ENCODE measurements around the gene ANXA8.
"Not testable (repeated sequence)": the region's sequence is repeated elsewhere in the genome, so short reads cannot be mapped to it uniquely, and the experiment has no call there.

DNA sequence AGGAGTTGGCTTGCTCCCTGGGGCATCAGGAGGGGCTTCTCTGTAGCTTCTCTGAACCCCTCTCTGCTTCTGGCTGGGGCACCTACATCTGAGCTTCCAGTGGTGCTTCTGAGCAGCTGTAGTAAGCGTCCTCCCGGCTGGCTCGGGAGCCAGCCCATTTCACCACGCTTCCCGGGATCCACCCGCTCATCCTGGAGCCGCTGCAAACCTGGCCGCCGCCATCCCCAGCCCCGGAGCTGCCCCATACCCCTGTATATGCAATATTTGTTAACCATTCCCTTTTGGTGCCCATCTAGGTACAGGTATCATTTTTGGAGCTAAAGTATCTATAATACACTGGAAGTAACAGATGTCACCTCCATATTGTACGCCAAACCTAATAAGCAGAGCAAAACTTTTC, 871 bp upstream of the ANXA8 start:
- TF ChIP-seq CTCF (IDR thresholded peaks at IDR 0.05; ENCODE audit: borderline replicate concordance, extremely low read depth, low read length, poor library complexity, severe bottlenecking); EZH2 (IDR thresholded peaks at IDR 0.05; ENCODE audit: borderline replicate concordance, low read depth, low read length, severe bottlenecking): not testable (repeated sequence)

Data from DND-41 (cell line).